Kidney epithelial cell (primary cell): ENCODE results near the gene DLEC1. TPM values are rescaled to one million over a fixed set of nuclear protein-coding genes. Genes with fewer than 3 reads are reported as not detected.
"Not testable (repeated sequence)": the region's sequence is repeated elsewhere in the genome, so short reads cannot be mapped to it uniquely, and the experiment has no call there.

Experiments
- DNase-seq: peaks from one replicate; pipeline ENCODE4 v3.0.0-alpha.2; 2010; ENCODE audit warnings: low read depth
- H3K27me3 ChIP-seq: 2 replicates; pipeline ENCODE4 v1.6.0; 2011; ENCODE audit warnings: low read length; ENCODE audit not compliant: control insufficient read depth, insufficient read depth
- H3K36me3 ChIP-seq: 2 replicates; pipeline ENCODE4 v1.5.1; 2011; ENCODE audit warnings: low read length; ENCODE audit not compliant: control insufficient read depth, insufficient read depth
- H3K4me3 ChIP-seq: 2 replicates; pipeline ENCODE4 v1.5.1; 2011; ENCODE audit warnings: low read depth, mild to moderate bottlenecking, control low read depth, low read length
- CTCF ChIP-seq: IDR thresholded peaks from 2 replicates; pipeline ENCODE4 v1.5.1; 2011; ENCODE audit warnings: mild to moderate bottlenecking, moderate library complexity, low read length, control low read depth, inconsistent platforms; ENCODE audit not compliant: insufficient read depth, poor library complexity, severe bottlenecking
- total RNA-seq: library from RNA; depleted of rRNA; stranded (reverse); fragments of >200 nt; gene quantifications from 2 replicates; pipeline ENCODE4 v1.2.3, GENCODE V29; 2015

Gene DLEC1
- total RNA-seq, 1 donor from 2014 or later = 0.17 TPM

DNA sequence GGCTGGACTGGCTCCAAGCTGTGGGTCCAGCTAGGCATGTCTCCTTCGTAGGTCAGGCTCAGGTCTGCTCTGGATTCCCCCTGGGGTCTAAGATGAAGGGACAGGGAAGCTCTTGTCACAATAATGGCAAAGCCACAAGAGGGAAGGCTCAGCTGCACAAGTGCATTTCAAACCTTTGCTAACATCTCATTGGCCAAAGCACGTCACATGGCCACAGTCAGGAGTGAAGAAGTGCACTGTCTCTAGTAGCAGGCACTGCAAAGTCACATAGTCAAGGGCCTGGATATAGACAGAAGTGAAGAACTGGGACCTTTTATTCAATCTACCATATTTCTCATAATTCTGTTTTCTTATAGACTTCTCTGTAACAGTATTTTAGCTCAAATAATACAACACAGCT, 20.1 kb downstream of the DLEC1 start:
- DNase-seq = no peak
- no peak for TF ChIP-seq CTCF
- no peaks in the 10 kb centered on the region for H3K27me3 ChIP-seq
- H3K36me3 ChIP-seq = no peaks in the 10 kb centered on the region
- H3K4me3 ChIP-seq = no peak overlapping the region

- TF ChIP-seq CTCF = no peak
- H3K27me3 ChIP-seq = no peaks in the 10 kb centered on the region
- no peaks in the 10 kb centered on the region for H3K36me3 ChIP-seq
- no peak overlapping the region for H3K4me3 ChIP-seq
- no peak for DNase-seq
These were observed 20.6 kb downstream of the DLEC1 start for GRCh38 chr3:38059591-38059990.

DNA sequence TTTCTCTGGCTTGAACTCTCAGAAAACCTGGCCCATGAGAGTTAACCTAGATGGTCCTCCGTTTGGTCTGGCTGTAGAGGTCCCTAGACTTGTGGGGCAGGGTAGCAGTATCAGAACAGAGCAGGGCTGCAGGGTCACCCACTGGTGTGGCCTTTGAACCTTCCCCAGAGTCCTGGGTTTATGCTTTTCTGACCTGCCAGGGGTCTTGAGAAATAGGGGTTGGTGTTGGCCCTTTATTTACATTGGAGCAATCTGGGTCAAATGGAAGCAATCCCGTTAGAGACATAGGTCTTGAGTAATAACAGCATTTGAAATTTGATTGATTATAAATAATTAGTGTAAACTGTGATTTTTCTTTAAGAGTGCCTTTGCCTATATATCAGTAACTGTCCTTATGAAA, 23.8 kb downstream of the DLEC1 start:
- TF ChIP-seq CTCF = no peak
- DNase-seq = no peak
- no peak overlapping the region for H3K4me3 ChIP-seq
- H3K27me3 ChIP-seq = no peaks in the 10 kb centered on the region
- H3K36me3 ChIP-seq = no peaks in the 10 kb centered on the region

- not testable (repeated sequence) for H3K4me3 ChIP-seq
These were observed 25.4 kb downstream of the DLEC1 start for GRCh38 chr3:38064453-38064852.

DNA sequence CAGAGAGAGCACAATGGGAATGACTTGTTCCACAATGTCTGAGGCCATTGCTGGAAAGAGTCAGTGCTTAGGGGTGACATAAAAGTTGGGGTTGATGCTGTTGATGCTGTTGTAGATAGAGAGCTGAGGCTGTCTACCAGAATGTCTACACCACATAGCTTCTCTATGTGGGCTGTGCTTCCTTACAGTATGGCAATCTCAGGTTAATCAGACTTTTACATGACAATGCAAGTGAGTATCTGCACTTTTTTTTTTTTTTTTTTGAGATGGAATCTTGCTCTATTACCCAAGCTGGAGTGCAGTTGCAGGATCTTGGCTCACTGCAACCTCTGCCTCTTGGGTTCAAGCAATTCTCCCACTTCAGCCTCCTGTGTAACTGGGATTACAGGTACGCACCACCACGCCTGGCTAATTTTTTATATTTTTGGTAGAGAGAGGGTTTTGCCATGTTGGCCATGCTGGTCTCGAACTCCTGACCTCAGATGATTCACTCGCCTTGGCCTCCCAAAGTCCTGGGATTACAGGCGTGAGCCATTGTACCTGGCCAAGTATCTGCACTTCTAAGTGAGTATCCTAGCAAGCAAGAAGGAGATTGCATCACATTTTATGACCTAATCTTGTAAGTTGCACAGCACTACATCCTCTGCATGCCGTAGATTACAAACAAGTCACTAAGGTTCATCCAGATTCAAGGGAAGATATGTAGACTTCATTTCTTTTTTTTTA, 28.7 kb downstream of the DLEC1 start:
- no peak for DNase-seq
- no peak for TF ChIP-seq CTCF
- Histone ChIP-seq H3K27me3 (no peaks in the 10 kb centered on the region), H3K36me3 (no peaks in the 10 kb centered on the region), H3K4me3 (no peak overlapping the region)

More at GRCh38 chr3:38064453-38064852, 25.4 kb downstream of the DLEC1 start:
- not testable (repeated sequence) for DNase-seq, H3K27me3 ChIP-seq, H3K36me3 ChIP-seq

DNA sequence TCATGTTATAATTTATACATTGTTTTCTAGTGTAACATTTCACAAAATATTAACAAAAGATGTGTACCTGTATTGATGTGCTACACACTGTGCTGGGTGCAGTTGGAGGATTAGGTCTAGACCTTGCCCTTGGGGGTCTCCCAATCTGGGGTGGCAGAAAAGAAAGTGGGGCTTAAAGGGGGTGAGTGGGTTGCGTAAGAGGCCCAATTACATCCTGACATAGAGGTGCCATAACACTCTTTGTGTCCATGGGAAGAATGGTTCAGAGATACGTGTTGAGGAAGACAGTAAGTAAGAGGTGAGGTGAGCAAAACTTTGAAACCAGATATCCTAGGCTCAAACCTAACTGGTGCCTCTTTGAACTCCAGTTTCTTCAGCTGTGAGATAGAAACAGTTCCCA, 31.0 kb downstream of the DLEC1 start:
- no peak for TF ChIP-seq CTCF
- Histone ChIP-seq H3K4me3 (no peak overlapping the region), H3K27me3 (no peaks in the 10 kb centered on the region), H3K36me3 (no peaks in the 10 kb centered on the region)
- no peak for DNase-seq

- not testable (repeated sequence) for DNase-seq, H3K27me3 ChIP-seq, H3K36me3 ChIP-seq, H3K4me3 ChIP-seq
These were observed 38.1 kb downstream of the DLEC1 start for GRCh38 chr3:38077073-38077472.

GRCh38 chr3:38082296-38082695, 43.3 kb downstream of the DLEC1 start:
- H3K27me3 ChIP-seq, H3K4me3 ChIP-seq, DNase-seq, H3K36me3 ChIP-seq: not testable (repeated sequence)

- H3K36me3 ChIP-seq, H3K27me3 ChIP-seq, DNase-seq, H3K4me3 ChIP-seq: not testable (repeated sequence)
These were observed 44.2 kb downstream of the DLEC1 start for GRCh38 chr3:38083254-38083653.
